ENCODE data around the gene DCTN2. TPM values are rescaled to one million over a fixed set of nuclear protein-coding genes. Genes with fewer than 3 reads are reported as not detected.

DCTN2 gene
- total and polyA plus RNA-seq, 7 experiments from 2014 or later = 52.1 to 78.8 (median 63.0) TPM

DNA sequence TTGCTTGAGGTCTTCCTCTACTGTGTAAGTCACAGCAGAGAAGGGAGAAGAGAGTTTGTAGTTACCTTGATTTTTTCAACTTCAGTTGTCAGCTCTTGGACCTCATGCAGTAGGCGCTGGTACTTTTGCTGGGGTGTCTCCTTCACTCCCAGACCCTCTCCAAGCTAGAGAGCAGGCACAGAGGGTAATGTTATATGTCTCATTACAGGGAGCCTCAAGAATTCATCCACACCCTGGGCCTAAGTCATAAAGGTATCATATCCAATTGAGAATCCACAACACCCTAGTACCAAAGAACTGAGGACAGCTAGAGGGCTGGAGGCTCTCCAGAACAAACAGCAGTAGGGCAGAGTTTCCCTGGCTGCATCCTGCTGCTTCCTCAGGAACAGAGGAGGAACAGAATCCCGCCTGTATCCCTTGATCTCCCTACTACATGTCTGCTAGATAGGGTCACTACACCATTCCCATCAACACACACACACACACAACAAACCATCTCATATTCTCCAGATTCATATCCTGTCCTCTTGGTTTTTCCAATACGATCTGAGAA is 11.9 kb downstream of the DCTN2 start:
- H3K27me3 ChIP-seq (ENCODE audit: control insufficient read depth in 2 of 2, insufficient read depth in 2 of 2, low read length in 2 of 2) = no peaks in the 10 kb centered on the region
- no peak overlapping the region for H3K27ac ChIP-seq (ENCODE audit: low read depth, low read length)
- ATAC-seq = no peak
- H3K4me1 Mint-ChIP-seq = peaks cover 0 to 7% (median 3%) of the 10 kb centered on the region in 7 donors
- no peak overlapping the region for H3K27ac Mint-ChIP-seq
- no peak for DNase-seq
- POLR2A ChIA-PET = interaction anchor here (2.5 kb wide), 1 partner anchor 11 kb away, joined by 8 read pairs; no protein-coding TSS in a partner anchor
- no peak overlapping the region for H3K4me3 Mint-ChIP-seq
- H3K36me3 Mint-ChIP-seq = peaks cover 6 to 42% (median 21%) of the 10 kb centered on the region in 5 donors
- CTCF ChIA-PET = no interaction called here
- H3K9me3 Mint-ChIP-seq = no peaks in the 10 kb centered on the region
- H3K4me3 ChIP-seq (ENCODE audit: low read length) = no peak overlapping the region
- no peaks in the 10 kb centered on the region for H3K9me3 ChIP-seq (ENCODE audit: control insufficient read depth in 2 of 3, low read length in 3 of 3)
- H3K4me1 ChIP-seq (ENCODE audit: control insufficient read depth in 2 of 2, insufficient read depth in 2 of 2, low read length in 2 of 2) = no peaks in the 10 kb centered on the region
- peaks cover 10 to 70% (median 16%) of the 10 kb centered on the region in 3 experiments for H3K36me3 ChIP-seq (ENCODE audit: control insufficient read depth in 2 of 3, insufficient read depth in 3 of 3, low read length in 3 of 3)
- intact Hi-C loops (cut with micrococcal nuclease) = no loop called here
- no peaks in the 10 kb centered on the region for H3K27me3 Mint-ChIP-seq

DNA sequence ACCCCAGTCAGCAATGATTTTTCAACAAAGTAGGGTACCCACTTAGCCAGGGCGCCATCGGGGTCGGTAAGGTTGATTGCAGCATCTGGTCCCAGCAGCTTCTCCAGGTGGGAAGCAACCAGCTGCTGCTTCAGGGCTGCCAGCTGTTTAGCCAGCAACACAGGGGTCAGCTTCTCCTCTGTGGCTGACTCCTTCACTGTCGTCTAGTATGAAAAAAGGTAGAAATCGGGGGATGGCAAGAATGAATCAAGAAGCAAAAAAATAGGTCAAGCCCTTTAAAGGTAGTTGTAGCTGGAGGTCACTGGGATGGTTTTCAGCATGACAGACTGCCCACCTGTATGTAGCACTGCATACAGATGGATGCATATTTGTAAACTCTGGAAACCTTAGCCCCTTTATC is 12.7 kb downstream of the DCTN2 start:
- no peaks in the 10 kb centered on the region for H3K27me3 ChIP-seq (ENCODE audit: control insufficient read depth in 2 of 2, insufficient read depth in 2 of 2, low read length in 2 of 2)
- peaks cover 6 to 48% (median 25%) of the 10 kb centered on the region in 5 donors for H3K36me3 Mint-ChIP-seq
- no peak overlapping the region for H3K27ac ChIP-seq (ENCODE audit: low read depth, low read length)
- peaks cover 0 to 7% (median 3%) of the 10 kb centered on the region in 7 donors for H3K4me1 Mint-ChIP-seq
- peak overlapping the region in 1 of 9 donors; percentile 9 for H3K27ac Mint-ChIP-seq
- POLR2A ChIA-PET = interaction anchor here (2.5 kb wide), 1 partner anchor 10 kb away, joined by 8 read pairs; no protein-coding TSS in a partner anchor
- ATAC-seq (no peak), DNase-seq (no peak)
- CTCF ChIA-PET = interaction anchor here (0.6 kb wide), 1 partner anchor 91 kb away, joined by 3 read pairs; no protein-coding TSS in a partner anchor
- H3K4me3 Mint-ChIP-seq = no peak overlapping the region
- H3K9me3 ChIP-seq (ENCODE audit: control insufficient read depth in 2 of 3, low read length in 3 of 3) = no peaks in the 10 kb centered on the region
- no peaks in the 10 kb centered on the region for H3K4me1 ChIP-seq (ENCODE audit: control insufficient read depth in 2 of 2, insufficient read depth in 2 of 2, low read length in 2 of 2)
- no peaks in the 10 kb centered on the region for H3K9me3 Mint-ChIP-seq
- no peaks in the 10 kb centered on the region for H3K27me3 Mint-ChIP-seq
- intact Hi-C loops (cut with micrococcal nuclease) = no loop called here
- H3K4me3 ChIP-seq (ENCODE audit: low read length) = no peak overlapping the region
- peaks cover 10 to 76% (median 20%) of the 10 kb centered on the region in 3 experiments for H3K36me3 ChIP-seq (ENCODE audit: control insufficient read depth in 2 of 3, insufficient read depth in 3 of 3, low read length in 3 of 3)

DNA sequence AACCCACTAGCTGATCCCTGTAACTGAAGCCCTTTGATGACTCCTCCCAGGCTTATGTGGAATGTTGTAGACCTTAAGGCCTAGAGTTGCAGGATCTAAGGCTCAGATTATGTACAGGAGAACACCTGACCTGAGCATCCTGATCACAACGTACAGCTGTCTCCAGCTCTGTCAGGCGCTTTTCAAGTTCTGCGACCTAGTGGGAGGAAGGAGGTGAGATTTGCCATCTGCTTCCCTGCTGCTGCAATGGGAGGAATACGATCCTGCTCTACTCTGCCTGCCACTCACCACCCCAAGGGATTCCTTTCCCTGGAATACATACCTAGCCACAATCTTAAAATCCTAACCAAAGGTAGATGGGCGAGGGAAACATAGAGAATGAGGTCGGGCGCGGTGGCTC is 13.9 kb downstream of the DCTN2 start:
- Mint-ChIP-seq H3K27ac (no peak overlapping the region), H3K27me3 (no peaks in the 10 kb centered on the region), H3K9me3 (no peaks in the 10 kb centered on the region), H3K36me3 (peaks cover 6 to 50% (median 19%) of the 10 kb centered on the region in 5 donors), H3K4me3 (no peak overlapping the region), H3K4me1 (peaks cover 0 to 2% (median 0%) of the 10 kb centered on the region in 7 donors)
- ATAC-seq = no peak
- Histone ChIP-seq H3K36me3 (ENCODE audit: control insufficient read depth in 2 of 3, insufficient read depth in 3 of 3, low read length in 3 of 3) (peaks cover 10 to 75% (median 20%) of the 10 kb centered on the region in 3 experiments), H3K4me3 (ENCODE audit: low read length) (no peak overlapping the region), H3K27me3 (ENCODE audit: control insufficient read depth in 2 of 2, insufficient read depth in 2 of 2, low read length in 2 of 2) (no peaks in the 10 kb centered on the region), H3K27ac (ENCODE audit: low read depth, low read length) (no peak overlapping the region), H3K9me3 (ENCODE audit: control insufficient read depth in 2 of 3, low read length in 3 of 3) (no peaks in the 10 kb centered on the region), H3K4me1 (ENCODE audit: control insufficient read depth in 2 of 2, insufficient read depth in 2 of 2, low read length in 2 of 2) (no peaks in the 10 kb centered on the region)
- ChIA-PET POLR2A (interaction anchor here (1.3 to 1.6 kb wide), 2 partner anchors 54 to 792 kb away, joined by 4 to 6 read pairs; partner anchors contain the start of gene ARHGAP9), CTCF (interaction anchor here (0.6 kb wide), 1 partner anchor 46 kb away, joined by 3 read pairs; no protein-coding TSS in a partner anchor)
- no peak for DNase-seq
- intact Hi-C loops (cut with micrococcal nuclease) = no loop called here

DNA sequence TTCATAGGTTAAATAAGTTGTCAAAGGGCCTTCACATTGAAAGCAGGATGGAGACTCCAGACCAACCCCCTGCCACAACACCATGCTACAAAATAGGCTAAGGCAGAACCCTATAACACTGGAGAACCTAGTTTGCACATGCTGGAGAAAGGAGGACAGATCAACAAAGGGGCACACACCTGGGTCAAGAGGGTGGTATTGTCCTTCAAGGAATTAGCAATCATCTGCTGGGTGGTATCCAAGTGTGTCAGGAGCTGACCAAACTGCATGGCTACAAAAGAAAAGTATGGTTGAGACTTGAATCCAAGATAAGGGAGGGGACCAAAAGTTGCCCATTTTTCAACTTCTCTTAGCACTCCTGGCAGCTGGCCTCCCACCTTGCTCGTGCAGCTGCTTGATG is 15.2 kb downstream of the DCTN2 start:
- H3K9me3 Mint-ChIP-seq = no peaks in the 10 kb centered on the region
- Histone ChIP-seq H3K9me3 (ENCODE audit: control insufficient read depth in 2 of 3, low read length in 3 of 3) (no peaks in the 10 kb centered on the region), H3K4me1 (ENCODE audit: control insufficient read depth in 2 of 2, insufficient read depth in 2 of 2, low read length in 2 of 2) (no peaks in the 10 kb centered on the region), H3K4me3 (ENCODE audit: low read length) (no peak overlapping the region), H3K27me3 (ENCODE audit: control insufficient read depth in 2 of 2, insufficient read depth in 2 of 2, low read length in 2 of 2) (no peaks in the 10 kb centered on the region), H3K27ac (ENCODE audit: low read depth, low read length) (no peak overlapping the region), H3K36me3 (ENCODE audit: control insufficient read depth in 2 of 3, insufficient read depth in 3 of 3, low read length in 3 of 3) (peaks cover 10 to 85% (median 31%) of the 10 kb centered on the region in 3 experiments)
- H3K27me3 Mint-ChIP-seq = no peaks in the 10 kb centered on the region
- H3K4me3 Mint-ChIP-seq = no peak overlapping the region
- peaks cover 6 to 42% (median 19%) of the 10 kb centered on the region in 5 donors for H3K36me3 Mint-ChIP-seq
- ChIA-PET CTCF (interaction anchor here (0.6 kb wide), 1 partner anchor 498 kb away, joined by 3 read pairs; no protein-coding TSS in a partner anchor), POLR2A (interaction anchor here (0.7 to 1.6 kb wide), 4 partner anchors 8 to 213 kb away, joined by 3 to 6 read pairs (median 4); partner anchors contain the start of genes ARHGAP9 and TSPAN31)
- intact Hi-C loops (cut with micrococcal nuclease) = no loop called here
- peak overlapping the region in 4 of 9 donors; percentile 25 to 45 (median 32) for H3K27ac Mint-ChIP-seq
- H3K4me1 Mint-ChIP-seq = peaks cover 0 to 4% (median 0%) of the 10 kb centered on the region in 7 donors
- ATAC-seq (no peak), DNase-seq (no peak)

DNA sequence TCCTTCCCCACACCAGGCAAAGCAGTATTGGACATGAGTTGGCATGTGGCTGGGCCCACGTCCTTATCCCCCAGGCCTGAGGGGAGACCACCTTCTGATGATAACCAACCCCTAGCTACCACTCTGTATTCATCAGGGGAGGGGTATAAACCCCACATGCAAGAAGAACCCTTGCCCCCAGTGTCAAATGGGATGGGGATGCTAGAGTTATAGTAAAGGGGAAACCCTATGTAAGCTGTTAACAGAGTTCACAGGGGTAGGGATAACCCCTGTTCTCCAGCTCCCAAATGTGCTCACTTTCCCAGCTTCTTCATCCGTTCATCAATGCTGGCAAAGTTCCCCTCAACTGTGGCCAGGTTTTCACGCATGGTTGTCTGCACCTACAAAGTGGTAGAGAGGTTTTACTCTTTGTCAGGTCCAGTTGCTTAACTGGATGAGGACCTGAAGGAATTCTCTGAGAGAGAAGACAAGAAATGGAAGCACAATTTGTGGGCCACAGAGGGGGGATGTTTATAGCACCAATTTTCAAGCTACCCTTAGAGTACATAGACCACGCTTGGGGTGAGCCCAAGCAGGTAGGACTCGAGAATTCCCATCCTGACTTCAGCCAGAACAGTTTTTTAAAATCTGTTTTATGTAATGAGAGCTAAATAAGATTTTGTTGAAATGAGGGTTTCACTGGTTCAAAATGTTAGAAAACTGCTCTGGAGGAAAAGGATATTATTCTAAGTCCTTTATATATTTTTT is 16.4 kb downstream of the DCTN2 start:
- POLR2A ChIA-PET = interaction anchor here (0.5 to 1.3 kb wide), 7 partner anchors 10 to 244 kb away, joined by 3 to 8 read pairs (median 3); no protein-coding TSS in a partner anchor
- Histone ChIP-seq H3K4me1 (ENCODE audit: control insufficient read depth in 2 of 2, insufficient read depth in 2 of 2, low read length in 2 of 2) (no peaks in the 10 kb centered on the region), H3K27ac (ENCODE audit: low read depth, low read length) (no peak overlapping the region), H3K36me3 (ENCODE audit: control insufficient read depth in 2 of 3, insufficient read depth in 3 of 3, low read length in 3 of 3) (peaks cover 10 to 98% (median 34%) of the 10 kb centered on the region in 3 experiments), H3K4me3 (ENCODE audit: low read length) (no peak overlapping the region), H3K9me3 (ENCODE audit: control insufficient read depth in 2 of 3, low read length in 3 of 3) (no peaks in the 10 kb centered on the region), H3K27me3 (ENCODE audit: control insufficient read depth in 2 of 2, insufficient read depth in 2 of 2, low read length in 2 of 2) (no peaks in the 10 kb centered on the region)
- Mint-ChIP-seq H3K4me1 (peaks cover 0 to 4% (median 0%) of the 10 kb centered on the region in 7 donors), H3K27ac (peak overlapping the region in 3 of 9 donors; percentile 21 to 41 (median 22)), H3K36me3 (peaks cover 6 to 42% (median 19%) of the 10 kb centered on the region in 5 donors), H3K4me3 (no peak overlapping the region), H3K9me3 (no peaks in the 10 kb centered on the region), H3K27me3 (no peaks in the 10 kb centered on the region)
- no peak for DNase-seq
- ATAC-seq = no peak
- CTCF ChIA-PET = interaction anchor here (0.6 kb wide), 2 partner anchors 43 to 45 kb away, joined by 3 to 10 read pairs; no protein-coding TSS in a partner anchor
- intact Hi-C loops (cut with micrococcal nuclease) = no loop called here

DNA sequence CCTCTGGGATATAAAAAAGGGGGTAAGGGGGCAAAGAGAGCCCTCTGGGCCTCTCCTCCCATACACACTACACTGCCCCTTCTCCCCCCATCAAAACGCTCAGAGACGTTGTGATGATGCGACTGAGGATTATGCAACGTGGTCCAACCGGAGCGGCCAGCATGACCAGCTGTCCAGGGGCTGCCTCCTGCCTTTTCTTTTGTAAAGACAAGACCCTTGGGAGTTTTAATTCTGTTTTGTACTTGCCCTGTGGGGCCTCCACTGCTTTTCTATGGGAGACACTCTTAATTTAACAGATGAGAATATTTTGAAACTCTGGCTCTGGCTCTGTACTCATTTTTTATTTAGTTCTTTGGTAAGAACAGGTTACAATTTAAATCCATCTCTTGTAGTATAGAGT is 17.2 kb downstream of the DCTN2 start:
- Mint-ChIP-seq H3K27ac (peak overlapping the region in 3 of 9 donors; percentile 27 to 41 (median 39)), H3K9me3 (no peaks in the 10 kb centered on the region)
- CTCF ChIA-PET = interaction anchor here (0.7 kb wide), 1 partner anchor 53 kb away, joined by 3 read pairs; no protein-coding TSS in a partner anchor

More for the DNA sequence above, 17.2 kb downstream of the DCTN2 start:
- Histone ChIP-seq H3K36me3 (ENCODE audit: control insufficient read depth in 2 of 3, insufficient read depth in 3 of 3, low read length in 3 of 3) (peaks cover 10 to 98% (median 34%) of the 10 kb centered on the region in 3 experiments), H3K9me3 (ENCODE audit: control insufficient read depth in 2 of 3, low read length in 3 of 3) (no peaks in the 10 kb centered on the region), H3K4me3 (ENCODE audit: low read length) (no peak overlapping the region), H3K4me1 (ENCODE audit: control insufficient read depth in 2 of 2, insufficient read depth in 2 of 2, low read length in 2 of 2) (no peaks in the 10 kb centered on the region), H3K27me3 (ENCODE audit: control insufficient read depth in 2 of 2, insufficient read depth in 2 of 2, low read length in 2 of 2) (no peaks in the 10 kb centered on the region), H3K27ac (ENCODE audit: low read depth, low read length) (no peak overlapping the region)
- Mint-ChIP-seq H3K27me3 (no peaks in the 10 kb centered on the region), H3K36me3 (peaks cover 6 to 35% (median 14%) of the 10 kb centered on the region in 5 donors), H3K4me3 (no peak overlapping the region), H3K4me1 (peaks cover 0 to 10% (median 3%) of the 10 kb centered on the region in 7 donors)
- no peak for ATAC-seq
- POLR2A ChIA-PET = interaction anchor here (0.6 to 1.3 kb wide), 2 partner anchors 12 to 56 kb away, joined by 3 to 4 read pairs; no protein-coding TSS in a partner anchor
- intact Hi-C loops (cut with micrococcal nuclease) = loop anchor here in 1 of 2 donors (10.0 kb wide), 1 partner anchor 805 kb away; the partner anchor contains the start of gene NACA
- DNase-seq = no peak
